Epithelial cell of umbilical artery (primary cell): ENCODE measurements around the gene KLK15. TPM values are rescaled to one million over a fixed set of nuclear protein-coding genes. Genes with fewer than 3 reads are reported as not detected.

Source experiments
- total RNA-seq: library from RNA; depleted of rRNA; stranded (reverse); fragments of >200 nt; gene quantifications from 2 replicates; pipeline ENCODE4 v1.2.3, GENCODE V29; 2014

KLK15 gene
- not detected in 2 replicates for total RNA-seq

GRCh38 chr19:50833117-50833801, at the start of gene KLK15:
Gene KLK15 (minus strand): TSS chr19:50833574. CDS start chr19:50831492, 2,082 bp downstream.

GRCh38 chr19:50873056-50873455, 39.7 kb upstream of the KLK15 start, which contains the start of gene KLK2:
Gene KLK2 (plus strand): TSS chr19:50873439. CDS start chr19:50873474, 35 bp downstream.

GRCh38 chr19:50854636-50855410, 21.4 kb upstream of the KLK15 start, which contains the start of gene KLK3:
Gene KLK3 (plus strand): TSS chr19:50854915. CDS start chr19:50854956, 41 bp downstream.

GRCh38 chr19:50823389-50824042, 9.9 kb downstream of the KLK15 start, which contains the start of gene KLK1:
Gene KLK1 (minus strand): TSS chr19:50823787. CDS start chr19:50823748, 39 bp downstream.

DNA sequence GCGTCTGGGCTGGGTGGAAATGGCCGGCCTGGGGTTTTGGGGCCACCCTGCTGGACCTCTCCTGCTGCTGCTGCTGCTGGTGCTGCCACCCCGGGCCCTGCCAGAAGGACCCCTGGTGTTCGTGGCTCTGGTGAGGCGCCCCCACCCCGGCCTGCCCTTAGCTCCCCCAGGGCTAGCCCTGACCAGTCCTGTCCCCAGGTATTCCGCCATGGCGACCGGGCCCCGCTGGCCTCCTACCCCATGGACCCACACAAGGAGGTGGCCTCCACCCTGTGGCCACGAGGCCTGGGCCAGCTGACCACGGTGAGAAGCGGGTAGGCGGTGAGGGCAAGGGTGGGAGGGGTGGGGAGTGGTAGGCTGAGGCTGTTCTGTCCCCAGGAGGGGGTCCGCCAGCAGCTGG, 43.0 kb downstream of the KLK15 start, which contains the start of gene ACP4:
Gene ACP4 (plus strand): TSS at position 20 of the 400 bp plus-strand sequence. CDS start 0 bp downstream, at position 20.

Other genes starting within 250 kb of the KLK15 start
- gene SYT3, start 193.7 kb downstream of the KLK15 start, total RNA-seq, result under 0.01 and 0.15 TPM in 2 replicates
- gene C19orf81, start 184.1 kb downstream of the KLK15 start, total RNA-seq, result 2.7 TPM in 1 of 2 replicates, not detected in the other
- gene SHANK1, start 113.8 kb downstream of the KLK15 start, total RNA-seq, result 0.97 and 1.8 TPM in 2 replicates
- 22.4 and 27.4 TPM in 2 replicates for gene CLEC11A, start 110.2 kb downstream of the KLK15 start, total RNA-seq
- gene GPR32, start 63.1 kb downstream of the KLK15 start, total RNA-seq, result not detected in 2 replicates
- not detected in 2 replicates for gene ACP4, start 43.2 kb downstream of the KLK15 start, total RNA-seq
- not detected in 2 replicates for gene KLK1, start 9.8 kb downstream of the KLK15 start, total RNA-seq
- not detected in 2 replicates for gene KLK3, start 21.3 kb upstream of the KLK15 start, total RNA-seq
- not detected in 2 replicates for gene KLK2, start 39.9 kb upstream of the KLK15 start, total RNA-seq
- gene KLK4, start 77.8 kb upstream of the KLK15 start, total RNA-seq, result not detected in 2 replicates
- not detected in 2 replicates for gene KLK5, start 119.5 kb upstream of the KLK15 start, total RNA-seq
- gene KLK6, start 136.0 kb upstream of the KLK15 start, total RNA-seq, result 0.32 TPM in 1 of 2 replicates, not detected in the other
- not detected in 2 replicates for gene KLK7, start 150.3 kb upstream of the KLK15 start, total RNA-seq
- not detected in 2 replicates for gene KLK8, start 168.0 kb upstream of the KLK15 start, total RNA-seq
- not detected in 2 replicates for gene KLK10, start 186.1 kb upstream of the KLK15 start, total RNA-seq
- not detected in 2 replicates for gene KLK11, start 193.0 kb upstream of the KLK15 start, total RNA-seq
- gene KLK12, start 201.4 kb upstream of the KLK15 start, total RNA-seq, result not detected in 2 replicates
- not detected in 2 replicates for gene KLK13, start 231.5 kb upstream of the KLK15 start, total RNA-seq
- under 0.01 TPM in 1 of 2 replicates, not detected in the other for gene KLK14, start 249.3 kb upstream of the KLK15 start, total RNA-seq